Thyroid gland (tissue), 4 donors: ENCODE measurements around the gene SHTN1.

Experiments used
- CTCF ChIP-seq, 6 experiments: fragments of 200-600 bp in 3 of 6; fragments of 450-650 bp in 3 of 6; sonication (generic) in 3 of 6; IDR thresholded peaks; one replicate each; pipeline ENCODE4 v1.5.1; 2016 to 2019; ENCODE audit warnings: antibody characterized with exemption in 6 of 6, mild to moderate bottlenecking in 2 of 6, inconsistent platforms in 1 of 6, moderate library complexity in 1 of 6
- POLR2A ChIP-seq, 2 donors: fragments of 450-650 bp; IDR thresholded peaks; one replicate each; pipeline ENCODE4 v1.6.1; 2017; ENCODE audit warnings: antibody characterized with exemption in 2 of 2, mild to moderate bottlenecking in 2 of 2, moderate library complexity in 1 of 2

GRCh38 chr10:116993610-116994009 lies 11.4 kb downstream of the SHTN1 start:
- TF ChIP-seq CTCF (IDR thresholded peaks at IDR 0.05) (no peak), POLR2A (IDR thresholded peaks at IDR 0.05) (no peak)
